NCI-H1048 (cell line): ENCODE data around the gene CYB561D1.

ENCODE experiments used
- DNase-seq: peaks from one replicate; lab custom pipeline; 2025; lab: John Stamatoyannopoulos, UW

CYB561D1 gene

DNA sequence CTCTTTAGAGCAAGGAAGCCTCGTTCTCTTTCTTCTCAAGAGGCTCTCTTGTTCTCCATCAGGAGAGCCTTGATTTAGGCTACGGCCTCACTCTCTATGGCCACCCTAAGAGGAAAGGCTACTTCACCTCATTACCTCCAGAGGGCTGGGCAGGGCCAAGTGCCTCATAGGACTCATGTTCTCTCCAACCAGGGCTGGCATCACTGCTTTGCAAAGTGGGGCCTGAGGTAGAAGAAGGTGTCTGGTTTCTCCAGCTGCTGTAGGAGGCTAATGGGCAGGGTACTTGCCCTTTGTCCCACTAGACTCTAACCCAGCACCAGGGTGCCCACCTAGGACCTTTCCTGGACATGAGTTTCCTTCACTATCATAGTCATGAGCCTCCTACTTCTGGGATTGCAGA lies 12.2 kb upstream of the CYB561D1 start:
- DNase-seq: no peak

DNA sequence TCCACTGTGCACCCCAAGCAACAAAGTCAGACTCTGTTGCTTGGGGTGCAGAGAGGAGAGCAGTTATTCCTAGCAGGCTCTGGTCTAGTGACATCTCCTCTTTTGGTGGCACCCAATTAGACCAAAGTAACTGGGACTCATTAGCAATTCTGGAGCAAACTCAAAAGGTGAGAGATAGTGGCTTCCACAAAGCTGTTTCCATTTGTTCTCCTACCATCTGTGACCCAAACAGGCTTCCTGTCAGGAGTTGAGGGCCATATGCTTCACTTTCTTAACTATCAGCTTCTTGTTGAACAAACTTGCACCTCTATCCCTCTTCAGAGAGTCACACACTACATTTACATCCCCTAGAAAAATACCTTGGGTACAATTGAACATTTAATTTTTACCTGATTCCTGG lies 11.7 kb upstream of the CYB561D1 start:
- no peak for DNase-seq

DNA sequence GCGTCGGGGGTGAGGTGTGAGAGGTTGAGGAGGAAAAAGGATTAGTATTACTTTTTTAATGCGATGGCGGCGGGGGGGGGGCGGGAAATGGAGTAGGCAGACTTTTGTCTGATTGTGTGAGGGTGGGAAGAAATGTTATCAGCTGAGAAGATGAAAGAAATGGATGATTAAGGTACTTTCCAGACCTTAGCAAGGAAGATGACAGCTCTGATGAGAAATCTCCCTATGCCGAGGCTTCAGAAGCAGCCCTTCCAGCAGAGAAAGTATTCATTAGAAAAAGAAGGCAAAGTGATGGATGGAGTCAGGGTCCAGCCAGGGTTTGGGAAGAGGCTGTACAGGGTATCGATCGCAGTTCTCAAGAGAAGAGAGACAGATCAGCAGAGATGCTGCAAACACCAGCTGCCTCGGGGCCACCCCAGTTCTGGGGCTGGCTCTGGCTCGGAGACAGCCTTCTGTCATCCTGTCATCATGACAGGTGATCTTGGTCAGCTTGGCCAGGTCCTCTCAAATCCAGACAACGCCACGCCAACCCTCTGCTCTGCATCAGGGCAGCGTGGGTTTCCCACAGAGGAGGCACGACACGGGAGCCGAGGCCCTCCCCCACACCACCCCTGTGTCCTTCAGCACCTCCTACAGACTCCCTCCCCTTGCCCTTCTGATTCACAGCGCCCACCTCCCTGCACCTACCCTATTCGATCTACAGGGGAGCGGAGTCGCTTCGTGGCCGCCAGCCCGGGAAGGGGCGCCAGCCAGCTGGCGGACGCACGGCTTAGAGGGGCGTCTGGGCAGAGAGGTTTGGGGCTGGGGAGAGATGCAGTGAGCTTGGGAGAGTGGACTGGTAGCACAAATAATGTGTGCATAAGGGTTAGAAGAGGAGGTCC lies 10.9 kb upstream of the CYB561D1 start:
- DNase-seq: no peak

DNA sequence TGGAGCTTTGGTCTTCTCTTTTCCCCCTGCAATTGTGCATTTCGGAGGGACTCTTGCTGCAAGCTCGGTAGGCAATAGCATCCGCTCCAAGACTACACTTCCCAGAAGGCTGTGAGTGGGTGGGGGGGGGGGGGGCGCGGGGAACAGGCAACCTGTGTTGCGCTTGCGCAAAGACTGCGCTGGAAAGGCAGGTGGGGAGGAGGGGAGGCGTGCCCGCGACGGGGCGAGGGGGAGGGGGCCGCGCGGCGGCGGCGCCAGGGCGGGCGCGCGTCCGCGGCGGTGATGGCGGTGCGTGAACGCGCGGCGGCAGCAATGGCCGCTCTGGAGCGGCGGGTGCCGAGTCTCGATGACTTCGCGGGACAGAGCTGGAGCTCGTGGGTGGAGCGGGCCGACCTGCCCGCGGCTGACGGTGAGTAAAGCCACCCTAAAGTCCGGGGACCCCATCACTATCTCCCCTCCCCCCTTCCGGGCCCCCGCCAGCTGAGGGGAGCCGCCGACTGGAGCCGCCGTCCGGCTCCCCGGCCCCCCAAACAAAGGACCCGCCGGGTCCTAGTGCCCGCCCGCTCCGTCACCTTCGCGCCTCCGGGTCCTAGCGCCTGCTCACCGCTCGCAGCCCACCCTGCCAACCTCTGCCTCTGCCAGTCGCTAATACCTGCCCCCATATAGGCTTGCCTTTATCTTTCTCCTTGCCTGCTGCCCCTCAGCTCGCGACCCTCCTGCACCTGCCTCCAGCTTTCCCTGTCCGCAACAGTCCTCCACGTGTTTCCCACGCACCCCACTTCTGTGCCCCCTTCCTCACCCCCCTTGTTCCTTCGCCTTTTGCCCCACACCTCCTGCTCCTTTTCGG lies 10.0 kb upstream of the CYB561D1 start, which contains the start of gene ATXN7L2:
TSS of gene ATXN7L2 (plus strand) at position 234 of the 847 bp plus-strand sequence. CDS start at position 283, 49 bp downstream.
- peak; percentile 68 for DNase-seq

DNA sequence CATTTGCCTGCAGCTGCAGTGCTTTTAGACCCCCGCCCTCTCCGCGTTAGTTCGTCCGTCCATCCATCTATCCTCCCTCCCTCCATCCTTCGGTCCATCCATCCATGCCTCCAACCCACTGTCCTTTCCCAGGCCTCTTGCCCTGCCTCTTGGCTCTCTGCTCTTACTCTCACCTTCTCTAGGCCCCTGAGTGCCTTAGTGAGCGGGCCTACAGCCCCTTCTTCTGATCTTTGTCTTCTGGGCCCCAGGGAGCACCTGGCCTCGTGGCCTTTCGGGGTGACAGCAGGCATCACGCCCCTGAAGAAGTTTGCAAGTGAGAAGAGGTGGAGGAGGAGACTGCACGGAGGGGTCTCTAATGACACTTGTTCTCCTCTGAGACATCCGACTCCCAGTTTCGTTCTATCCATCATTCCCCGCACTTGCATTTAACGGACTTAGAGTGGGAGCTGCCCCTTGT lies 9.3 kb upstream of the CYB561D1 start:
- DNase-seq: no peak

DNA sequence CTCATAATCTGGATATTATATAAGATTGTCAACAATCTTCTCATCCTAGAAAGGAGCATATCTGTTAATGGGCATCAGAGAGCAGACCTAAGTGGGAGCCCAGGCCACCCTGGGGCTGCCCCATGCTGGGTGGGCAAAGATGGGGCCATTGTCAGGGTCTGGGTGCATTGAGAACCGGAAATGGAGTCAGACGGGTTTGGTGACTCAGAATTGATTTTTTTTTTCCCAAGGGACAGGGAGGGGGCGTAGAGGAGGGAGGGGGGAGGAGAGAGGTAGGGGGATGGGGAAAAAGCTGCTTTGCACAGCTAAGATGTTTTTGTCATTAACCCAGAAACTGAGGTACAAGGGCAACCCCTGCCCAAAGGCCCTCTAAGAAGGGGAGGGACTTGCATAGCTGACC lies 8.9 kb upstream of the CYB561D1 start:
- no peak for DNase-seq

DNA sequence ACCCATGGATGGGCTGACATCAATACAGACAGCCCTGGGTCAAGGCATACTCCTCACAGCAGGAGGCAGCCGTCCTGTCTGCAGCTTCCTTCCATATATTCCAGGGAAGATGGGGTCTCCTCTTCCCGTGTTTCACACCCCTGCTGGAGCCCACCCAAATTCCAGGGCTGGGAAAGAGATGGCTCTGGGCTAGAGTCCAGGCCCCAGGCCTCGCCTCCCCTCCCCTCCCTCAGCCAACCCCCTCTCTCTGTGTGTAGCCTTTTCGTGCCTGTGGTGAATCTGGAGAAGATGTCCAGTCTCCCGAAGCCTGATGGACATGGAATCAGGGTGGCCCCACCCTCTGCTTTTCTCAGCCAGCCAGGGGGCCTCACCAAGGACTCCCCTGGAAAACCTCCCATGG lies 6.6 kb upstream of the CYB561D1 start:
- no peak for DNase-seq

DNA sequence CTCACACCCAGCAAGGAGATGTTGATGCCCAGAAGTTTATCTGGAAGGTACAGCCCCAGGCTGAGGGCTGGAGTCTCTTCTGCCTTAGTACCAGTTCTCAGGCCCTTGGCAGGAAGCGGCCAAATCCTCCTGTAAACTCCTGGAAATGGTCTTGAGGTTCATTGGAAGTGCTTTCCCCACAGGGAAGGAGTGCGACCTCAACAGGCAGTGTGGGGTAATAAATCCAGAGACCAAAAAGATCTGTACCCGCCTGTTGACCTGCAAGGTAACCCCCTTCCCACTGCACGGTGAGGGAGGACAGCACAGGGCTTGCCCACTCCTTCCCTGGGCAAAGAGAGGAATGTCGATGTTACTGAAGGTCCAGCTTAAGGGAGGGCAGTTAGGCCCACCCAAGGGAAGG lies 5.7 kb upstream of the CYB561D1 start:
- DNase-seq: no peak

DNA sequence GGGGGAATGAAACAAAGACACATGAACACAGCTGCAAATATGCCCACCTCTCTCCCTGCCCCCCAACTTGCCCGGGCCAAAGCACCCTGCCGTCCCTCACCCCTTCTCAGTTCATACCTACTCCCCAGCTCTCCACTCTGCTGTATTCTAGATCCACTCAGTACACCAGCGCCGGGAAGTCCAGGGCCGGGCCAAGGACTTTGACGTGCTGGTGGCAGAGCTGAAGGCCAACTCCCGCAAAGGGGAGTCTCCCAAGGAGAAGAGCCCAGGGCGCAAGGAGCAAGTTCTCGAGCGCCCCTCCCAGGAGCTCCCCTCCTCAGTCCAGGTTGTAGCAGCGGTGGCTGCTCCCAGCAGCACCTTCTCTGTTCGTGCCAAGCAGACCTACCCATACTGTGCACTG lies 5.2 kb upstream of the CYB561D1 start:
- DNase-seq: no peak

DNA sequence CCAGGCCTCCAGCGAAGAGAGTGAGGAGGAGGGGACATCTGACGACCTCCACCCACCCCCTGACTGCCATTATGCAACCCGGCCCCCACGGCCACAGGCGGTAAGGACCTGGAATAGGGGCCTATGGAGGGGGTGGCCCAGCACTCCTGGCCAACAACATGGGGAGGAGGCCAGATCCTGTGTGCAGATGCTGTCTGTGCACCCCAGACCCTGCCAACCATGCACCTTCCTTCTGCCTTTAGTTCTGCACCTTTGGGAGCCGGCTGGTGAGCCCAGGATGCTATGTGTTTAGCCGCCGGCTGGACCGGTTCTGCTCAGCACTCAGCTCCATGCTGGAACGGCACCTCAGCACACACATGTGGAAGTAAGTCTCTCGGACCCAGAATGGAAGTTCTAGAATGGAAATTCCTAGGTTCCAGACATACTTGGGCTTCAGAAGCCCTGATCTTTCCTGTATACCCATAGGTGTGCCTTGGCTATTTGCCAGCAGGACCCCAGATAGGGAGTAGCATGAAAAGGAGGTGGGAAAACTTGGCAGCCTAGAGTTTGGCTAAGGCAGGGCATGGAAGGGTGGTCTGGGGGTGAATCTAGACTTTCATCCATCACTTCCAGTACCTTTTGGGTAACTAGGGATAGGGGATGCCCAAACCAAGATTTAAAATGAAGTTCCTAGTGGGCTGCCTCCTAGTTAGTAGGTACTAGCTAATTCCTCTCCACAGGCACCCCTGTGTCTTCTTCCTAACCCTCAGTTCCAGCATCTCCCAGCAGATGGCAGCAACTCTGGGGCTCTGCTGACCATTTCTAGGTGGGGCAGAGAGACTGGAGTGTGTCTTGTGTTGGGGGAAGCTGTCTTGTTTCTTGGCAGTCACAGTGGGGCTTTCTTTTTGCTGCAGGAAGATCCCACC lies 3.6 kb upstream of the CYB561D1 start:
- peak; percentile 9 for DNase-seq

DNA sequence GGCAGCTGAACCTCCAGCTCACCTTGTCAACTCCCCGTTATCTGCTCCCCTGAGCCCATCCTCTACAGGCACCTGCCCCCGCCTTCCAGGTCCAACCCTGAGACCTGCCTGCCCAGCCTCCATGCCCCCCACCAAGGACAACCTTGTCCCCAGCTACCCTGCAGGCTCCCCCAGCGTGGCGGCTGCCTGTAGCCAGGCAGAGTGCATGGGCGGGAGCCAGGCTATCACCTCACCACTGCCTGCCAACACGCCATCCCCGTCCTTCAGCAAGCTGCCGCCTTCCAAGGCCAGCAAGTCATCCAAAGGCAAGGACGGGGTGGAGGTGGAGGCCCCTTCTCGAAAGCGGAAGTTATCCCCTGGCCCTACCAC lies 3.0 kb upstream of the CYB561D1 start:
- DNase-seq: no peak

DNA sequence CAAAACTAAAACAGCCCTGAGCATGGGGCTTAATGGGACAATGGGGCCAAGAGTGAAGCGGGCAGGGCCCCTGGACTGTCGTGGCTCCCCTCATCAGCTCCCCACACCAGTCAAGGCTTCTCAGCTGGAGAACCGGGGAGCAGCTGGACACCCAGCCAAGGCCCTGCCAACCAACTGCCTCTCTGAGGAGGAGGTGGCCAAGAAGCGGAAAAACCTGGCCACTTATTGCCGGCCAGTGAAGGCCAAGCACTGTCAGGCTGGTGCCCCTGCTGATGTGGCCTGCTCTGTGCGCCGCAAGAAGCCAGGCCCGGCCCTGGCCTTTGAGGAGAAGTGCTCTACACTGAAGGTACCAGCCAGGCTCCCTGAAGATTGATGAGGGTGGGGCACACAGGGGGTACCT lies 2.5 kb upstream of the CYB561D1 start:
- no peak for DNase-seq

DNA sequence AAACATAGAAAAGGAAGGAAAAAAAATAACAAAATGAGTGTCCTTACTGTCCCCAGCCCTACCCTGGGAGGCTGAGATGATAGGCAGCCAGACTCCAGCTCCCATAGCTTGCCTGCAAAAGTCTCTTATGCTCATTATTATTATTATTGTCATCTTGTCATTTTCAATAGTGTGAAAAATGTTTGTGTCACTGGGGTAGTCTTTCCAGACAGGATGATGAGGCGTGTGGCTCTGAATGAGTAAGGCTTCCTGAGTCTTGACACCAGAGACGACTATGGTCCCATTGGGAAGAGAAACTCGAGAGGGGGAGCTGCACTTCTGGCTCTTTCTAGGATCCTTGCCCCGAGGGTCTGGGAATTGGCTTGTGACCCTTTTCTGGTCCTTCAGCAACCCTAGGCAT lies 1.1 kb upstream of the CYB561D1 start:
- no peak for DNase-seq

DNA sequence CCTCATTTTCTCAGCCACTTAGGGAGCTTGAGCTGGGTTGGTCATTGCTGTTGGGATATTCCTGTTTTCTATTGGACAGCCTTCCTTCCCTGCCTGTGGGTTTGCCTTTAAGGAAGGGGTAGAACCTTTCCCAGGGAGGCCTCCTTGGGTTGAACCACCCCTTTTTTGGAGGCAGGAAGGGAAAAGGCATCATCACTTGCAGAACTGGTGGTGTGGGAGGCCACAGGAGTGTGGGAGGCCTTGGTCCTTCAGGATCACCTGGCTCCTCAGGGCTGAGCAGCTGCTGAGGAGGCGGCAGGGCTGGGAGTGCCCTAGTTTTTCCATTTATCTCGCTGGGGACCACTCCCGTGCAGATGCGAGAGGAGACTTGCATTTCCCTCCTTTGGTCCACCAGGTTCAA lies 667 bp upstream of the CYB561D1 start:
- DNase-seq: no peak

DNA sequence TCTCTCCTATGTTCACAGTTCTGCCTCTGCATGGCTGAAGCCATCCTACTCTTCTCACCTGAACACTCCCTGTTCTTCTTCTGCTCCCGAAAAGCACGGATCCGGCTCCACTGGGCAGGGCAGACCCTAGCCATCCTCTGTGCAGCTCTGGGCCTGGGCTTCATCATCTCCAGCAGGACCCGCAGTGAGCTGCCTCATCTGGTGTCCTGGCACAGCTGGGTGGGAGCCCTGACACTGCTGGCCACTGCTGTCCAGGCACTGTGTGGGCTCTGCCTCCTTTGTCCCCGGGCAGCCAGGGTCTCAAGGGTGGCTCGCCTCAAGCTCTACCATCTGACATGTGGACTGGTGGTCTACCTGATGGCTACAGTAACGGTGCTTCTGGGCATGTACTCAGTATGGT lies 1.8 kb downstream of the CYB561D1 start:
- DNase-seq: no peak

DNA sequence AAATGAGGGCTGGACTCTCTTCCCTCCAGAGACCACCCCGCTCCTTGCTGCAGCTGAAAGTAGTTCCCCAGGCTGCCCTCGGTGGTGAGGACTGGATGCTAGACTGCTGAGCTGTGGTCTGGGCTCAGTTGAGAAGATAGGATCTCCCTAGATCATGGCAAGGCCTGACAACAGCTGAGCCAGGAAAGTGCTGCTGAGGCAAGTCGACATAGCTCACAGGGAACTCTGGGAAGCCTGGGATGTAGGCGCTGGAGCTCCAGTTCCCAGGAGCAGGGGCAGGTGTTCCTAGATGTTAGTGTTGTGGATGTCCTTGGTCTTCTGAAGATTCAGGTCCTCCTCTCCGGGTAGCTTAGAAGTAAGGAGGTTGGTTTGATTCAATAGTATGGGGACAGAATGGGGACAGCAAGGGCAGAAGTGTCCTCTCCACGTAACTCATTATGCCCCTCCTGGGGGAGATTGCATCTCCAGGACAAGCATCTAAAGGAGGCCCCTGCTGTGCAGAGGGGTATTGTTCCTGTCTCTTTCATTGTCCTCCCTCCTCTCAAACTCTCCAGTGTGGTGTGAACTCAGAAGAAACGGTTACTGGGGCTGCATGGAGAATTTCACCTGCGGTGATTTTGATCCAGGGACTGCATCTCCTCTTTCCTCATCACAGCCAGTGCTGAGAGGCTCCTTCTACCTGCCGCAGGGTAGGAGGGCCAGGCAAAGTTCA lies 3.7 kb downstream of the CYB561D1 start:
- DNase-seq: no peak

DNA sequence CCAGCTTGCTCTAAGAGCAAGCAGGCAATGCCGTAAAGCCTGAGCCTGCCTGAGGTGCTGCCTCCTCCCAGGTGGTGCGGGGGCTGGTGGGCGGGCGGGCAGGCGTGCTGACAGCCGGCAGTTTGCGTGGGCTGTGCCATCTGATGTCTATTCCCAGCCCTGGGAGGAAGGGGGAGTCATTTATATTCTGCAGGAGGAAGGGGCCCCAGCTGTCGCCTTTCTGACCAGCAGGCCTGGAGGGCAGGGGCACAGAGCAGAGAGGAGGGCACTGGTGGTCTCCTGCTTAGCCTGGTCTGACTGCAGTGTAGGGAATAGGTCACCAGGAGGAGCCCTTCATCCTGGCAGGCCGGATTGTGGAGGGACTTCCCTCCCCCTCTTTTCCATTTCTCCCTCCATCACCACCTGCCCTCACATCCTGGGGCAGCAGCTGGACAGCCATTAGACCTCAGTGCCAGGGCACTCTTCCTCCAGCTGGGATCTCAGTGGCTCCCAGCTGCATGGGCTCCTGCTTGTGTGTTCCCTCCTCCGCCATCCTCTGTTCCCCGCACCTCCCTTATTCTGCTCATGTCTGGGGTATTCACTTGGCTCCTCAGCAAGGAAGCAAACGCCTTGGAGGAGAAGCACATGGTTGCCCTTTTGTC lies 4.4 kb downstream of the CYB561D1 start:
- DNase-seq: no peak

DNA sequence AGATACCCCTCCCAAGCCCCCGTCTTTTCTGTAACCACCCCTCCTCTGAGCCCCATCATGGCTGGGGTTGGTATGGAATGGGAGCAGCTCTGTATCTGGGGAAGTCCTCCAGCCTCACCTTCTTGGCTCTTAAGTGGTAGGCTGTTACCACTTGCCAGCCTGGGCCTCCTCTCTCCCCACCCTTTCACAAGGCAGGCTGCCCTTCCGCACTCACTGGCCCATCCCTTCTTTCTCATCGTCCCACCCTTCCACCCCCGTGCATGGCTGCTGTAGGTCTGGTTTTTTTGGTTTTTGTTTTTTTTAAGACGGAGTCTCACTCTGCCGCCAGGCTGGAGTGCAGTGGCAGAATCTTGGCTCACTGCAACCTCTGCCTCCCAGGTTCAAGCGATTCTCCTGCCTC lies 5.2 kb downstream of the CYB561D1 start:
- no peak for DNase-seq

DNA sequence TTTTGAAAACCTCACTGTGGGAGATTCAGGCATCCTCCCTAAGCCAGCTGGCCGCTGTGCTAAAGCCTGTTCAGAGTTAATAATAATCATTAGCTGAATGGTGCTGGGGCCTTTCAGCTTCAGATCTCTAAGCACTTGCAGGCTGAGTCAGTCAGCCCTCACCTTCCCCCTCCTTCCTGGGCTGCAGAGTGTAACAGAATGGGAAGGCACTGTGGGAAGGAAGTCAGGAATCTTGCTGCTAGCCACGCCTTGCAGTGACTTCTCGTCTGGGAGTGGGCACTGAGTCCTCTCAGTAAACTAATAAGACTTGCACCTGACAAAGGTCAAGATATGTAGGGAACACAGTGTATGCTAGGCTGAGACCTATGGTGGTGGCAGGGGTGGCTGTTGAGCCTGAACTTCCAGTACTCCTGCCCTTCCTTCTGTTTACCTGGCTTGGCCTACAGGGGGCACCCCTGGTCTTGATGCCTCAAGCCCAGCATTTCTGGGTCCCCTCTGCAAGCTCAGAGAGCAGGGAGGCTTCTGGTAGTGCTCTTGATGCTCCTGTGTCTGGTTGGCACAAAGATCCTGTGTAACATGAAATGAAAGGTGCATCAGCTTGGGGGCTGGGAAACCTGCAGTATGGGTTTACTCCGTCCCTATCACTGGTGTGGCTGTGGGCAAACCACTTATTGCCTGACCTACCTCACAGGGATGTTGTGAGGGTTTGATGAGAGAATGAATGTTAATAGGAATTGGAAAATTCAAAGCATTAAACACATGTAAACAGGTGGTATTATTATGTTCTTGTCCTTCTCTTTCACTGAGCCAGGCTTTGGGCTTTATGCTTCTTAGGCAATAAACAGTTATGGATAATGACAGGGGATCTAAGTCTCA lies 6.0 kb downstream of the CYB561D1 start:
- DNase-seq: no peak

DNA sequence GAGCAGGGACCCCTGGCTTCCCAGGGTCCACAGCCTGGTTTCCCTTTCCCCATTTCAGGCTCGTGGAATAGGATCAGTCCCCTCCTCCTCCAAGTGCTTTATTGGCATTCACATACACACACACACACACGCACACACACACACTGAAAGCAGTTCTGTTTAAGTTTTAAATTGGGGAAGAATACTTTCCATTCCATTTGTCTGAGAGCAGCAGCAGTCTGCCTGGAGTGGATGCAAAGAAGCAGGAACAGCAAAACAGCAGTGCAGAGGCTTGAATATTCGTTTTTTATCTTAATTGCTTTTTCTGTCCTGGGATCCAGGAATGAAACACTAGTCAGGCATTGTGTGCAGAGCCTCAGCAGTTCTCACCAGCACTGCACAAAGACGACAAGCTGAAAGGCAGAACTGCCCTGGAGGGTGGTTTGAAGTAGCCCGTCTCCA lies 7.1 kb downstream of the CYB561D1 start:
- DNase-seq: no peak
